HepG2 (cell line): Measurements from ENCODE around the gene DCAF6. TPM values are rescaled to one million over a fixed set of nuclear protein-coding genes. Genes with fewer than 3 reads are reported as not detected.

Experiments used
- FOXA1 ChIP-seq, 2 experiments: fragments of 450-650 bp in 1 of 2; sonication (generic) in 1 of 2; formaldehyde crosslinking in 1 of 2; IDR thresholded peaks; 2 replicates each; pipeline versions ENCODE4 v1.4.0 to v1.6.1; 2016 to 2020; ENCODE audit warnings: missing genetic modification reagents in 1 of 2
- FOXA3 ChIP-seq: IDR thresholded peaks from 2 replicates; pipeline ENCODE4 v1.6.1; 2016; ENCODE audit warnings: missing genetic modification reagents, missing compliant biosample characterization
- HNF1B ChIP-seq: sonication (generic); formaldehyde crosslinking; IDR thresholded peaks from 2 replicates; pipeline ENCODE4 v1.5.1; 2020; ENCODE audit warnings: mild to moderate bottlenecking, moderate library complexity, missing genetic modification reagents
- HOXA3 ChIP-seq: sonication (generic); formaldehyde crosslinking; IDR thresholded peaks from 2 replicates; pipeline ENCODE4 v1.5.0; 2020; ENCODE audit warnings: missing genetic modification reagents
- HOXA5 ChIP-seq: sonication (generic); formaldehyde crosslinking; IDR thresholded peaks from 2 replicates; pipeline ENCODE4 v1.4.0; 2020; ENCODE audit warnings: missing genetic modification reagents
- JUNB ChIP-seq: sonication (generic); formaldehyde crosslinking; IDR thresholded peaks from 2 replicates; pipeline ENCODE4 v1.8.0; 2022; ENCODE audit warnings: missing genetic modification reagents, mild to moderate bottlenecking, borderline replicate concordance
- KAT7 ChIP-seq: IDR thresholded peaks from 2 replicates; pipeline ENCODE4 v1.6.1; 2018; ENCODE audit warnings: borderline replicate concordance, missing compliant biosample characterization
- KDM2A ChIP-seq: sonication (generic); formaldehyde crosslinking; IDR thresholded peaks from 2 replicates; pipeline ENCODE4 v1.4.0; 2020; ENCODE audit warnings: low read depth, missing genetic modification reagents, borderline replicate concordance
- MYC ChIP-seq: sonication (generic); formaldehyde crosslinking; IDR thresholded peaks from 2 replicates; pipeline ENCODE4 v1.9.0; 2021; ENCODE audit warnings: missing genetic modification reagents, borderline replicate concordance
- PHF8 ChIP-seq: sonication (generic); formaldehyde crosslinking; IDR thresholded peaks from 2 replicates; pipeline ENCODE4 v1.5.0; 2020; ENCODE audit warnings: missing genetic modification reagents
- SMC3 ChIP-seq: IDR thresholded peaks from 2 replicates; pipeline ENCODE4 v1.6.1; 2011; ENCODE audit warnings: low read length, improper control_type of control experiment
- STAG1 ChIP-seq: sonication (generic); formaldehyde crosslinking; IDR thresholded peaks from 2 replicates; pipeline ENCODE4 v1.4.0; 2020; ENCODE audit warnings: missing genetic modification reagents
- TAF1 ChIP-seq: sonication (generic); formaldehyde crosslinking; IDR thresholded peaks from 2 replicates; pipeline ENCODE4 v1.4.0; 2020; ENCODE audit warnings: missing genetic modification reagents
- TARDBP ChIP-seq: sonication (generic); formaldehyde crosslinking; IDR thresholded peaks from 2 replicates; pipeline ENCODE4 v1.8.0; 2022; ENCODE audit warnings: mild to moderate bottlenecking, missing genetic modification reagents
- ZMYM2 ChIP-seq: sonication (generic); formaldehyde crosslinking; IDR thresholded peaks from 2 replicates; pipeline ENCODE4 v1.8.0; 2022; ENCODE audit warnings: mild to moderate bottlenecking, missing genetic modification reagents
- ZMYM4 ChIP-seq: sonication (generic); formaldehyde crosslinking; IDR thresholded peaks from 2 replicates; pipeline ENCODE4 v1.8.1; 2023; ENCODE audit warnings: mild to moderate bottlenecking, missing genetic modification reagents
- ZNF138 ChIP-seq: sonication (generic); formaldehyde crosslinking; IDR thresholded peaks from 2 replicates; pipeline ENCODE4 v1.5.0; 2020; ENCODE audit warnings: mild to moderate bottlenecking, low read depth, missing genetic modification reagents
- ZNF251 ChIP-seq: sonication (generic); formaldehyde crosslinking; IDR thresholded peaks from 2 replicates; pipeline ENCODE4 v1.9.0; 2021; ENCODE audit warnings: mild to moderate bottlenecking, missing genetic modification reagents
- ZNF382 ChIP-seq: sonication (generic); formaldehyde crosslinking; IDR thresholded peaks from 2 replicates; pipeline ENCODE4 v1.5.0; 2020; ENCODE audit warnings: missing genetic modification reagents, mild to moderate bottlenecking, borderline replicate concordance
- ZNF652 ChIP-seq: IDR thresholded peaks from 2 replicates; pipeline ENCODE4 v1.6.1; 2016; ENCODE audit warnings: low read depth, borderline replicate concordance
- ZNF777 ChIP-seq: sonication (generic); formaldehyde crosslinking; IDR thresholded peaks from 2 replicates; pipeline ENCODE4 v1.4.0; 2020; ENCODE audit warnings: missing genetic modification reagents
- ZNF792 ChIP-seq: IDR thresholded peaks from 2 replicates; pipeline ENCODE4 v1.6.1; 2016
- ZSCAN5A ChIP-seq: sonication (generic); formaldehyde crosslinking; IDR thresholded peaks from 2 replicates; pipeline ENCODE4 v1.8.0; 2022; ENCODE audit warnings: mild to moderate bottlenecking, missing genetic modification reagents, borderline replicate concordance
- polyA plus RNA-seq, 8 experiments: library from polyadenylated mRNA; depleted of rRNA in 3 of 8; stranded (reverse) in 7 of 8; unstranded in 1 of 8; fragments of >200 nt; fragmentation: Illumina TruSeq in 4 of 8; extraction: Trizol in 4 of 8; gene quantifications; 2 replicates each; pipeline versions ENCODE4 v1.2.1 to v1.2.3, GENCODE V29; 2011 to 2016; ENCODE audit warnings: low read depth in 4 of 8, missing spikeins in 1 of 8, mixed read lengths in 1 of 8; ENCODE audit not compliant: insufficient read depth in 1 of 8
- total RNA-seq, 5 experiments: library from RNA; depleted of rRNA; stranded (reverse); fragments of >200 nt; fragmentation: Illumina TruSeq; extraction: Trizol; gene quantifications; 2 replicates each; pipeline ENCODE4 v1.2.3, GENCODE V29; 2016; ENCODE audit warnings: low read depth in 1 of 5
- TF ChIP-seq, protein P1 (sequence below): sonication (generic); formaldehyde crosslinking; IDR thresholded peaks from 2 replicates; pipeline ENCODE4 v1.5.0; 2020; ENCODE audit warnings: missing genetic modification reagents
- TF ChIP-seq, protein P2 (sequence below): sonication (generic); formaldehyde crosslinking; IDR thresholded peaks from 2 replicates; pipeline ENCODE4 v1.4.0; 2020; ENCODE audit warnings: mild to moderate bottlenecking, missing genetic modification reagents

The DCAF6 gene
- total and polyA plus RNA-seq, 2 of the 13 experiments (the other 11 are each of a cell fraction or from before 2014, with no cell fraction given): 24.7 to 33.7 TPM

DNA sequence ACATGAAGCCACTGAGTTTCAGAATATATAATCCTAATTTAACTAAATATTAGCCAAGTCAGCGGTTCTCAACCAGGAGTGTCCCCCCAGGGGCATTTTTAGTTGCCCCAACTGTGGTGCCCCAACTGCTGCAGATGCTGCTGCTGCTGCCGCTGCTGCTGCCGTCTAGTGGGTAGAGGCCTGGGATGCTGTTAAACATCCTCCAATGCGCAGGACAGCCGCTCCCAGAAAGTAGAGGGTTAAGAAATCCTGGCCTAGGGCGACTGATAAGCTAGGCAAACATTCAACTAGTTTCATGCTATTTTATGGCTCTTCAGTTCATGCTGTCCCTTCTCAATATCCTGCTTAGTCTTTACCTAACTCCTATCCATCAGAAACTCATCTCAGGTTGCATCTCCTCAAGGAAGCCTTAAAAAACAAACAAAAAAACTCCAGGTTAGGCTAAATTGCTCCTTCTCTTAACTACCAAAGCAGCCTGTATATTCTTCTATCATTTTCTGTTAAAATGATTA lies 9.9 kb upstream of the DCAF6 start (continued):
- TF ChIP-seq FOXA3 (CRISPR knock-in tag) (peak; percentile 69), ZNF652 (CRISPR knock-in tag) (peak; percentile 99), ZNF777 (CRISPR knock-in tag) (peak; percentile 77), ZNF138 (no peak), MYC (CRISPR knock-in tag) (peak; percentile 21; the same call in 1 of the 2 replicates), FOXA1 (IDR thresholded peaks at IDR 0.05) (no peak), FOXA1 (CRISPR knock-in tag; IDR thresholded peaks at IDR 0.05) (peak; percentile 58; the same call in 1 of the 2 replicates), TARDBP (CRISPR knock-in tag) (peak; percentile 61; the same call in 1 of the 2 replicates), ZMYM2 (CRISPR knock-in tag) (no peak), KDM2A (CRISPR knock-in tag) (peak; percentile 53; the same call in 1 of the 2 replicates), HOXA3 (CRISPR knock-in tag) (peak; percentile 61; the same call in 1 of the 2 replicates), KAT7 (CRISPR knock-in tag) (0 out of 2 replicates have a peak, but pooled peaks have one; percentile 46), HNF1B (CRISPR knock-in tag) (0 out of 2 replicates have a peak, but pooled peaks have one; percentile 35), SMC3 (peak; percentile 34; the same call in 1 of the 2 replicates), STAG1 (CRISPR knock-in tag) (peak; percentile 63), ZNF382 (CRISPR knock-in tag) (no peak), JUNB (no peak), ZNF792 (no peak), PHF8 (CRISPR knock-in tag) (no peak), HOXA5 (CRISPR knock-in tag) (peak; percentile 35; the same call in 1 of the 2 replicates), ZMYM4 (CRISPR knock-in tag) (peak; percentile 79), ZSCAN5A (CRISPR knock-in tag) (peak; percentile 80; the same call in 1 of the 2 replicates), ZNF251 (CRISPR knock-in tag) (no peak), TAF1 (peak; percentile 17; the same call in 1 of the 2 replicates)
- TF ChIP-seq, protein P1, sequence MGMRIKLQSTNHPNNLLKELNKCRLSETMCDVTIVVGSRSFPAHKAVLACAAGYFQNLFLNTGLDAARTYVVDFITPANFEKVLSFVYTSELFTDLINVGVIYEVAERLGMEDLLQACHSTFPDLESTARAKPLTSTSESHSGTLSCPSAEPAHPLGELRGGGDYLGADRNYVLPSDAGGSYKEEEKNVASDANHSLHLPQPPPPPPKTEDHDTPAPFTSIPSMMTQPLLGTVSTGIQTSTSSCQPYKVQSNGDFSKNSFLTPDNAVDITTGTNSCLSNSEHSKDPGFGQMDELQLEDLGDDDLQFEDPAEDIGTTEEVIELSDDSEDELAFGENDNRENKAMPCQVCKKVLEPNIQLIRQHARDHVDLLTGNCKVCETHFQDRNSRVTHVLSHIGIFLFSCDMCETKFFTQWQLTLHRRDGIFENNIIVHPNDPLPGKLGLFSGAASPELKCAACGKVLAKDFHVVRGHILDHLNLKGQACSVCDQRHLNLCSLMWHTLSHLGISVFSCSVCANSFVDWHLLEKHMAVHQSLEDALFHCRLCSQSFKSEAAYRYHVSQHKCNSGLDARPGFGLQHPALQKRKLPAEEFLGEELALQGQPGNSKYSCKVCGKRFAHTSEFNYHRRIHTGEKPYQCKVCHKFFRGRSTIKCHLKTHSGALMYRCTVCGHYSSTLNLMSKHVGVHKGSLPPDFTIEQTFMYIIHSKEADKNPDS (CRISPR knock-in tag): 0 out of 2 replicates have a peak, but pooled peaks have one; percentile 66
- TF ChIP-seq, protein P2, sequence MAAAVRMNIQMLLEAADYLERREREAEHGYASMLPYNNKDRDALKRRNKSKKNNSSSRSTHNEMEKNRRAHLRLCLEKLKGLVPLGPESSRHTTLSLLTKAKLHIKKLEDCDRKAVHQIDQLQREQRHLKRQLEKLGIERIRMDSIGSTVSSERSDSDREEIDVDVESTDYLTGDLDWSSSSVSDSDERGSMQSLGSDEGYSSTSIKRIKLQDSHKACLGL: no peak
